Measurements from ENCODE around the gene PPFIA1.

DNA sequence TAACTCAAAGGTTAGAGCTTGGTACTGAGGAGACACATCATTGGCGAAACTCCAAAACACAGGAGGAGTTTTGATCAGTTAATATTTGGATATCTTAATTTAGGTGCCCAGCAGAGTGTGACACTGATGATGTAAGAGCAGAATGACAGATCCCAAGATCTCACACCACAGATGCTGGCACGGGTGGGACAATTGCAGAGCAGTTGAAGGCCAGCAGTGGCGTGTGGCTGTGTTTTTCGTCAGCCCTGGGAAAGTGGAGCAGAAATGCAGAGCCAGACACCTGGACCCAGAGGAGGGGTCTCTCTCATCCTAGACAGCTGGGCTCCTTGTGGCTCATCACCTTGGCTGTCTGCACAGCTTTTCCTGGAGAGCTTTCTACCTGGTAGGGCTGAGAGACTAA is 68.1 kb downstream of the PPFIA1 start:
- TF ChIP-seq ELF4 (IDR thresholded peaks at IDR 0.05) (no peak), FOXM1 (IDR thresholded peaks at IDR 0.05; ENCODE audit: borderline replicate concordance) (no peak), NFRKB (IDR thresholded peaks at IDR 0.05) (no peak), TARDBP (IDR thresholded peaks at IDR 0.05) (no peak), SUZ12 (IDR thresholded peaks at IDR 0.05) (no peak), ARNT (IDR thresholded peaks at IDR 0.05) (no peak), HDGF (IDR thresholded peaks at IDR 0.05; ENCODE audit: borderline replicate concordance) (no peak)

Data from HEK293T (cell line).